HFFc6 (cell line): ENCODE results near the gene TMEM141. TPM values are rescaled to one million over a fixed set of nuclear protein-coding genes. Genes with fewer than 3 reads are reported as not detected.

Experiments used
- DNase-seq: peaks from one replicate; pipeline ENCODE4 v3.0.0-alpha.2; 2018
- H3K27ac Mint-ChIP-seq: 2 replicates; pipeline ENCODE4 v1.8.0; 2020; ENCODE audit warnings: mild to moderate bottlenecking, mixed read lengths
- H3K27me3 Mint-ChIP-seq: 2 replicates; pipeline ENCODE4 v1.8.0; 2021; ENCODE audit warnings: mild to moderate bottlenecking, moderate library complexity, mixed read lengths; ENCODE audit not compliant: insufficient read depth
- H3K36me3 Mint-ChIP-seq: 2 replicates; pipeline ENCODE4 v1.8.0; 2021; ENCODE audit warnings: low read depth, mixed read lengths
- H3K4me1 Mint-ChIP-seq: 2 replicates; pipeline ENCODE4 v1.8.0; 2020; ENCODE audit warnings: low read depth, mixed read lengths
- H3K4me3 Mint-ChIP-seq: 2 replicates; pipeline ENCODE4 v1.8.0; 2020; ENCODE audit warnings: mild to moderate bottlenecking, moderate library complexity, mixed read lengths
- H3K9me3 Mint-ChIP-seq: 2 replicates; pipeline ENCODE4 v1.8.0; 2020; ENCODE audit warnings: mild to moderate bottlenecking, mixed read lengths
- CTCF ChIP-seq: fragments of 200-600 bp; sonication (generic); IDR thresholded peaks from 2 replicates; pipeline ENCODE4 v1.5.0; 2021; ENCODE audit warnings: antibody characterized with exemption, mild to moderate bottlenecking
- total RNA-seq, 6 experiments: library from RNA; stranded (reverse); fragmentation: NEBNext Ultra II Directional; extraction: Animal tissue kit (Norgen Biotek cat#: 25700); gene quantifications; 2 replicates in 1 of 6; 3 replicates in 5 of 6; pipeline ENCODE4 v1.2.3, GENCODE V29; 2021

The TMEM141 gene
- total RNA-seq, 6 experiments from 2014 or later, result 46.1 to 62.2 (median 52.6) TPM

- Mint-ChIP-seq H3K27me3 (peaks cover 13% of the 10 kb centered on the region), H3K4me3 (no peak overlapping the region), H3K27ac (no peak overlapping the region), H3K4me1 (peaks cover 31% of the 10 kb centered on the region), H3K36me3 (peaks cover 12% of the 10 kb centered on the region; the same call in 1 of the 2 replicates), H3K9me3 (no peaks in the 10 kb centered on the region)
- DNase-seq, result no peak
- TF ChIP-seq CTCF, result no peak
Observed at GRCh38 chr9:136805207-136805740, 14.1 kb downstream of the TMEM141 start.

GRCh38 chr9:136806067-136806466, 14.9 kb downstream of the TMEM141 start:
- H3K4me3 Mint-ChIP-seq, result peak overlapping the region; percentile 88
- peaks cover 15% of the 10 kb centered on the region for H3K36me3 Mint-ChIP-seq
- DNase-seq, result no peak
- TF ChIP-seq CTCF, result no peak
- H3K27ac Mint-ChIP-seq, result no peak overlapping the region
- peaks cover 28% of the 10 kb centered on the region for H3K4me1 Mint-ChIP-seq
- peaks cover 5% of the 10 kb centered on the region for H3K27me3 Mint-ChIP-seq
- H3K9me3 Mint-ChIP-seq, result no peaks in the 10 kb centered on the region

- TF ChIP-seq CTCF, result no peak
- Mint-ChIP-seq H3K27ac (peak overlapping the region; percentile 45), H3K4me1 (peaks cover 30% of the 10 kb centered on the region), H3K9me3 (no peaks in the 10 kb centered on the region), H3K27me3 (peaks cover 5% of the 10 kb centered on the region), H3K4me3 (peak overlapping the region; percentile 88), H3K36me3 (peaks cover 16% of the 10 kb centered on the region)
- no peak for DNase-seq
Observed at GRCh38 chr9:136806631-136807201, 15.6 kb downstream of the TMEM141 start.

- no peaks in the 10 kb centered on the region for H3K27me3 Mint-ChIP-seq
- peaks cover 16% of the 10 kb centered on the region for H3K36me3 Mint-ChIP-seq
- no peaks in the 10 kb centered on the region for H3K9me3 Mint-ChIP-seq
- TF ChIP-seq CTCF, result no peak
- peaks cover 30% of the 10 kb centered on the region for H3K4me1 Mint-ChIP-seq
- peak; percentile 49 for DNase-seq
- peak within 1 kb of the TSS; percentile 88 for H3K4me3 Mint-ChIP-seq
- H3K27ac Mint-ChIP-seq, result peak within 1 kb of the TSS; percentile 69
Observed at GRCh38 chr9:136807281-136808074, 16.3 kb downstream of the TMEM141 start, which contains the start of gene RABL6. Gene RABL6, plus strand, starts transcription at chr9:136807948. Its CDS starts 249 bp downstream, at chr9:136808197.

- Mint-ChIP-seq H3K27ac (peak overlapping the region; percentile 69), H3K36me3 (peaks cover 24% of the 10 kb centered on the region)
- no peak for DNase-seq
Observed at GRCh38 chr9:136808075-136808805, 17.1 kb downstream of the TMEM141 start.

More at GRCh38 chr9:136808075-136808805, 17.1 kb downstream of the TMEM141 start:
- peaks cover 2% of the 10 kb centered on the region; the same call in 1 of the 2 replicates for H3K27me3 Mint-ChIP-seq
- peak overlapping the region; percentile 87 for H3K4me3 Mint-ChIP-seq
- H3K4me1 Mint-ChIP-seq, result peaks cover 30% of the 10 kb centered on the region
- TF ChIP-seq CTCF, result peak; percentile 24
- H3K9me3 Mint-ChIP-seq, result no peaks in the 10 kb centered on the region
